ENCODE data around the gene WNT8B.

DNA sequence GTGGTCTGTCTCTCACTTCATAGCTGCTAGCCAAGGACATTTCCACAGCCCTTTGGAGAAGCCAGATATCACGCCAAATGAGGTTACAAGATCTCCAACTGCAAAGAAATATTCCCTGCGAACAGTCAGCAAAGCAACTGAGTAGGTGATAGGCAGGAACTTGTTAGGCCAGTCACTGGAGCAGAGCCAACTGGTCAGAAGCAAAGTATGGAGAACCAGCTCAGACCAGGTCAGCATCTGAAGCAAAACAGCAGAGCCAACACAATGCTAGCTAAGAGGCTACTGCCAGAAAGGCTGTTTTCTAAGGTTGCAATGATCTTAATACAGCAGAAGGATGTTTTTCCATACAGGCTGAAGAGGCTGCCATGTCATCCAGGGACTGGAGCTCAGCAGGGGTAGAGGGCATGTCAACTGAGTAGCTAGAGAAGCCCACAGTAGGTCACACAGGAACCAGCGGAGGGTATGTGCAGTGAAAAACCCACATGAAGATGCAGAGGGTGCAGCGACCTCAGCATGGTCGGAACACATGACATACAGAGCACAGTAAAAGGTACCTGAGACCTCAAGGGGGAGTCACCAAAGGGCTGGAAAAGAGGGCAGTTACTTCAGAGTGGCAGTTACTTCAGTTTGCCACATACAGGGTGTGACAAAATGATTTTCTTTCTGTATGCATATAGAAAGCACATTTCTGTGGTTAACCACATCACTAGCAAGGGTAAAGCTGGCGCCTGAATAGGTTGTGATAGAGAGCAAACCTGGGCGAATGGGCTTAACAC lies 47.9 kb downstream of the WNT8B start:
- TF ChIP-seq, protein P1, sequence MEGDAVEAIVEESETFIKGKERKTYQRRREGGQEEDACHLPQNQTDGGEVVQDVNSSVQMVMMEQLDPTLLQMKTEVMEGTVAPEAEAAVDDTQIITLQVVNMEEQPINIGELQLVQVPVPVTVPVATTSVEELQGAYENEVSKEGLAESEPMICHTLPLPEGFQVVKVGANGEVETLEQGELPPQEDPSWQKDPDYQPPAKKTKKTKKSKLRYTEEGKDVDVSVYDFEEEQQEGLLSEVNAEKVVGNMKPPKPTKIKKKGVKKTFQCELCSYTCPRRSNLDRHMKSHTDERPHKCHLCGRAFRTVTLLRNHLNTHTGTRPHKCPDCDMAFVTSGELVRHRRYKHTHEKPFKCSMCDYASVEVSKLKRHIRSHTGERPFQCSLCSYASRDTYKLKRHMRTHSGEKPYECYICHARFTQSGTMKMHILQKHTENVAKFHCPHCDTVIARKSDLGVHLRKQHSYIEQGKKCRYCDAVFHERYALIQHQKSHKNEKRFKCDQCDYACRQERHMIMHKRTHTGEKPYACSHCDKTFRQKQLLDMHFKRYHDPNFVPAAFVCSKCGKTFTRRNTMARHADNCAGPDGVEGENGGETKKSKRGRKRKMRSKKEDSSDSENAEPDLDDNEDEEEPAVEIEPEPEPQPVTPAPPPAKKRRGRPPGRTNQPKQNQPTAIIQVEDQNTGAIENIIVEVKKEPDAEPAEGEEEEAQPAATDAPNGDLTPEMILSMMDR (IDR thresholded peaks at IDR 0.05 in 2 of 3, conservative IDR thresholded peaks at IDR 0.05 in 1 of 3; ENCODE audit: insufficient read depth in 2 of 3, low read depth in 1 of 3, low read length in 3 of 3): no peak
- no peak for TF ChIP-seq E2F1 (CRISPR knock-in tag; IDR thresholded peaks at IDR 0.05)
